ES-I3 (cell line): ENCODE data around the gene LSM2.
"Not testable (repeated sequence)": the region's sequence is repeated elsewhere in the genome, so short reads cannot be mapped to it uniquely, and the experiment has no call there.

ENCODE experiments used
- H3K36me3 ChIP-seq: 2 replicates; pipeline ENCODE4 v1.6.1; 2013; ENCODE audit warnings: mild to moderate bottlenecking, low read length, control low read depth, moderate library complexity; ENCODE audit not compliant: insufficient read depth
- H3K4me1 ChIP-seq: 2 replicates; pipeline ENCODE4 v1.6.1; 2013; ENCODE audit warnings: mild to moderate bottlenecking, control low read depth, low read length; ENCODE audit not compliant: insufficient read depth
- H3K9ac ChIP-seq: 2 replicates; pipeline ENCODE4 v1.6.1; 2013; ENCODE audit warnings: low read depth, mild to moderate bottlenecking, low read length, moderate library complexity
- H3K9me3 ChIP-seq: 2 replicates; pipeline ENCODE4 v1.6.1; 2013; ENCODE audit warnings: mild to moderate bottlenecking, low read length, moderate library complexity; ENCODE audit not compliant: control insufficient read depth, insufficient read depth

LSM2 gene

GRCh38 chr6:31795616-31796298, 11.0 kb downstream of the LSM2 start, which contains the start of gene VARS1:
Gene VARS1 (minus strand): TSS chr6:31795752. CDS start chr6:31795217, 535 bp downstream.
- Histone ChIP-seq H3K9me3 (no peaks in the 10 kb centered on the region), H3K36me3 (peaks cover 2% of the 10 kb centered on the region; the same call in 1 of the 2 replicates), H3K4me1 (peaks cover 4% of the 10 kb centered on the region), H3K9ac (peak within 1 kb of the TSS; percentile 90)

GRCh38 chr6:31794866-31795615, 11.7 kb downstream of the LSM2 start:
- peaks cover 3% of the 10 kb centered on the region; the same call in 1 of the 2 replicates for H3K36me3 ChIP-seq
- peak overlapping the region; percentile 90 for H3K9ac ChIP-seq
- H3K9me3 ChIP-seq, result no peaks in the 10 kb centered on the region
- H3K4me1 ChIP-seq, result peaks cover 4% of the 10 kb centered on the region

- Histone ChIP-seq H3K9ac (peak overlapping the region; percentile 90), H3K9me3 (no peaks in the 10 kb centered on the region), H3K4me1 (peaks cover 4% of the 10 kb centered on the region), H3K36me3 (peaks cover 4% of the 10 kb centered on the region)
These were observed 12.4 kb downstream of the LSM2 start for GRCh38 chr6:31794294-31794865.

GRCh38 chr6:31793927-31794245, 12.9 kb downstream of the LSM2 start:
- not testable (repeated sequence) for H3K4me1 ChIP-seq, H3K36me3 ChIP-seq

GRCh38 chr6:31792761-31793171, 14.0 kb downstream of the LSM2 start:
- H3K36me3 ChIP-seq, result peaks cover 7% of the 10 kb centered on the region
- peaks cover 4% of the 10 kb centered on the region for H3K4me1 ChIP-seq
- H3K9me3 ChIP-seq, result no peaks in the 10 kb centered on the region
- H3K9ac ChIP-seq, result no peak overlapping the region

More at GRCh38 chr6:31793927-31794245, 12.9 kb downstream of the LSM2 start:
- not testable (repeated sequence) for H3K9me3 ChIP-seq
- H3K9ac ChIP-seq, result peak overlapping the region; percentile 90; the same call in 1 of the 2 replicates

GRCh38 chr6:31792090-31792374, 14.7 kb downstream of the LSM2 start:
- Histone ChIP-seq H3K9ac (no peak overlapping the region), H3K4me1 (peaks cover 4% of the 10 kb centered on the region), H3K9me3 (no peaks in the 10 kb centered on the region), H3K36me3 (peaks cover 7% of the 10 kb centered on the region)

GRCh38 chr6:31791324-31792089, 15.3 kb downstream of the LSM2 start:
- no peaks in the 10 kb centered on the region for H3K9me3 ChIP-seq
- H3K9ac ChIP-seq, result no peak overlapping the region
- H3K4me1 ChIP-seq, result peaks cover 4% of the 10 kb centered on the region
- peaks cover 7% of the 10 kb centered on the region for H3K36me3 ChIP-seq

- Histone ChIP-seq H3K9me3 (no peaks in the 10 kb centered on the region), H3K9ac (no peak overlapping the region), H3K4me1 (no peaks in the 10 kb centered on the region), H3K36me3 (peaks cover 14% of the 10 kb centered on the region; the same call in 1 of the 2 replicates)
These were observed 21.3 kb downstream of the LSM2 start for GRCh38 chr6:31785475-31785874.

GRCh38 chr6:31784098-31784925, 22.5 kb downstream of the LSM2 start:
- H3K36me3 ChIP-seq, result peaks cover 13% of the 10 kb centered on the region; the same call in 1 of the 2 replicates
- H3K9ac ChIP-seq, result no peak overlapping the region

GRCh38 chr6:31782126-31782855, 24.5 kb downstream of the LSM2 start:
- Histone ChIP-seq H3K9me3 (no peaks in the 10 kb centered on the region), H3K9ac (no peak overlapping the region), H3K36me3 (peaks cover 11% of the 10 kb centered on the region), H3K4me1 (no peaks in the 10 kb centered on the region)

More at GRCh38 chr6:31784098-31784925, 22.5 kb downstream of the LSM2 start:
- Histone ChIP-seq H3K9me3 (no peaks in the 10 kb centered on the region), H3K4me1 (no peaks in the 10 kb centered on the region)

- Histone ChIP-seq H3K36me3 (peaks cover 11% of the 10 kb centered on the region), H3K9ac (no peak overlapping the region), H3K4me1 (no peaks in the 10 kb centered on the region; the same call in 1 of the 2 replicates), H3K9me3 (no peaks in the 10 kb centered on the region)
These were observed 25.3 kb downstream of the LSM2 start for GRCh38 chr6:31781244-31782125.

GRCh38 chr6:31780507-31781243, 26.1 kb downstream of the LSM2 start:
- Histone ChIP-seq H3K9ac (no peak overlapping the region), H3K9me3 (no peaks in the 10 kb centered on the region), H3K4me1 (no peaks in the 10 kb centered on the region; the same call in 1 of the 2 replicates), H3K36me3 (peaks cover 11% of the 10 kb centered on the region)
